Endodermal cell (in vitro differentiated cells): ENCODE results near the gene TTYH2. TPM values are rescaled to one million over a fixed set of nuclear protein-coding genes. Genes with fewer than 3 reads are reported as not detected.

Experiments used
- DNase-seq: peaks from one replicate; pipeline ENCODE4 v3.0.0-alpha.2; 2017
- H3K27ac ChIP-seq: 2 replicates; pipeline ENCODE4 v1.5.1; 2013; ENCODE audit warnings: mild to moderate bottlenecking, low read depth, low read length, moderate library complexity
- H3K27me3 ChIP-seq: 2 replicates; pipeline ENCODE4 v1.6.1; 2013; ENCODE audit warnings: mild to moderate bottlenecking, low read length, moderate library complexity; ENCODE audit not compliant: insufficient read depth, control insufficient read depth, poor library complexity, severe bottlenecking
- H3K36me3 ChIP-seq: 2 replicates; pipeline ENCODE4 v1.7.0; 2013; ENCODE audit warnings: mild to moderate bottlenecking, low read length, moderate library complexity; ENCODE audit not compliant: control insufficient read depth, insufficient read depth
- H3K4me1 ChIP-seq: one replicate; pipeline ENCODE4 v1.7.0; 2013; ENCODE audit warnings: low read length; ENCODE audit not compliant: control insufficient read depth, insufficient read depth
- H3K4me3 ChIP-seq: 2 replicates; pipeline ENCODE4 v1.5.1; 2013; ENCODE audit warnings: mild to moderate bottlenecking, low read length, moderate library complexity
- H3K9ac ChIP-seq: 2 replicates; pipeline ENCODE4 v1.6.1; 2013; ENCODE audit warnings: mild to moderate bottlenecking, low read length, moderate library complexity; ENCODE audit not compliant: poor library complexity, severe bottlenecking; ENCODE audit errors: extremely low read depth
- H3K9me3 ChIP-seq: 2 replicates; pipeline ENCODE4 v1.6.1; 2013; ENCODE audit warnings: mild to moderate bottlenecking, low read length, moderate library complexity; ENCODE audit not compliant: control insufficient read depth
- H3K27ac Mint-ChIP-seq: 2 replicates; pipeline ENCODE4 v1.8.0; 2020; ENCODE audit warnings: mixed read lengths
- H3K27me3 Mint-ChIP-seq: 2 replicates; pipeline ENCODE4 v1.8.0; 2021; ENCODE audit warnings: mild to moderate bottlenecking, mixed read lengths; ENCODE audit not compliant: insufficient read depth
- H3K36me3 Mint-ChIP-seq: 2 replicates; pipeline ENCODE4 v1.8.0; 2020; ENCODE audit warnings: low read depth, mixed read lengths
- H3K4me1 Mint-ChIP-seq: 2 replicates; pipeline ENCODE4 v1.8.0; 2020; ENCODE audit warnings: mixed read lengths
- H3K4me3 Mint-ChIP-seq: 2 replicates; pipeline ENCODE4 v1.8.0; 2020; ENCODE audit warnings: mild to moderate bottlenecking, moderate library complexity, mixed read lengths
- H3K9me3 Mint-ChIP-seq: 2 replicates; pipeline ENCODE4 v1.8.0; 2020; ENCODE audit warnings: mild to moderate bottlenecking, mixed read lengths
- CTCF ChIP-seq: fragments of 200-600 bp; sonication (generic); conservative IDR thresholded peaks from 2 replicates; pipeline ENCODE4 v1.5.0; 2021; ENCODE audit warnings: antibody characterized with exemption, mild to moderate bottlenecking
- WGBS, 2 experiments: methylation state at CpG; one replicate each; pipeline versions ENCODE4 v1.1.5 to v1.1.7; 2013; ENCODE audit warnings: missing lambda C conversion rate in 2 of 2, mixed read lengths in 1 of 2; ENCODE audit not compliant: insufficient coverage in 1 of 2, insufficient read length in 1 of 2; 5-methylcytosine and 5-hydroxymethylcytosine counted together
- total RNA-seq, 2 donors: library from RNA; stranded (reverse); fragmentation: NEBNext Ultra II Directional in 1 of 2; extraction: Animal tissue kit (Norgen Biotek cat#: 25700) in 1 of 2; gene quantifications; 2 replicates in 1 of 2; 3 replicates in 1 of 2; pipeline ENCODE4 v1.2.1, GENCODE V29; 2021

TTYH2 gene
- total RNA-seq, 2 donors from 2014 or later, result 1.2 to 1.6 TPM

GRCh38 chr17:74270333-74270732 is 57.0 kb downstream of the TTYH2 start:
- Mint-ChIP-seq H3K27ac (no peak overlapping the region), H3K4me3 (no peak overlapping the region), H3K27me3 (peaks cover 19% of the 10 kb centered on the region), H3K9me3 (peaks cover 5% of the 10 kb centered on the region), H3K36me3 (no peaks in the 10 kb centered on the region), H3K4me1 (peaks cover 11% of the 10 kb centered on the region)
- Histone ChIP-seq H3K4me3 (no peak overlapping the region), H3K27me3 (peaks cover 20% of the 10 kb centered on the region), H3K9me3 (no peaks in the 10 kb centered on the region), H3K4me1 (no peaks in the 10 kb centered on the region), H3K27ac (no peak overlapping the region), H3K9ac (no peak overlapping the region), H3K36me3 (no peaks in the 10 kb centered on the region)
- DNase-seq, result no peak
- TF ChIP-seq CTCF, result no peak
- 86 to 94% methylated on average over 8 to 10 of the region's 10 CpGs for WGBS, 2 experiments

- Mint-ChIP-seq H3K4me3 (no peak overlapping the region), H3K27ac (no peak overlapping the region), H3K36me3 (no peaks in the 10 kb centered on the region), H3K9me3 (peaks cover 5% of the 10 kb centered on the region), H3K4me1 (peaks cover 11% of the 10 kb centered on the region), H3K27me3 (peaks cover 27% of the 10 kb centered on the region)
- peaks cover 20% of the 10 kb centered on the region for H3K27me3 ChIP-seq
- H3K27ac ChIP-seq, result peak overlapping the region; percentile 96
- no peak overlapping the region for H3K9ac ChIP-seq
- H3K4me1 ChIP-seq, result no peaks in the 10 kb centered on the region
- no peaks in the 10 kb centered on the region for H3K9me3 ChIP-seq
- 79 to 81% methylated on average over 3 of the region's 3 CpGs for WGBS, 2 experiments
- H3K36me3 ChIP-seq, result no peaks in the 10 kb centered on the region
- peak; percentile 73 for DNase-seq
- no peak overlapping the region for H3K4me3 ChIP-seq
- no peak for TF ChIP-seq CTCF
These were observed 57.9 kb downstream of the TTYH2 start for GRCh38 chr17:74271281-74271680.

GRCh38 chr17:74271901-74272561 is 58.7 kb downstream of the TTYH2 start:
- DNase-seq, result no peak
- no peak overlapping the region for H3K9ac ChIP-seq
- TF ChIP-seq CTCF, result no peak

More at GRCh38 chr17:74271901-74272561, 58.7 kb downstream of the TTYH2 start:
- Histone ChIP-seq H3K4me3 (no peak overlapping the region), H3K27me3 (peaks cover 20% of the 10 kb centered on the region), H3K36me3 (no peaks in the 10 kb centered on the region), H3K27ac (peak overlapping the region; percentile 96), H3K9me3 (no peaks in the 10 kb centered on the region), H3K4me1 (no peaks in the 10 kb centered on the region)
- Mint-ChIP-seq H3K36me3 (no peaks in the 10 kb centered on the region), H3K4me3 (no peak overlapping the region), H3K9me3 (peaks cover 3% of the 10 kb centered on the region), H3K27me3 (peaks cover 29% of the 10 kb centered on the region), H3K27ac (no peak overlapping the region), H3K4me1 (peaks cover 11% of the 10 kb centered on the region)
- WGBS, 2 experiments, result 65 to 87% methylated on average over 4 to 12 of the region's 13 CpGs
